Naive thymus-derived CD8-positive, alpha-beta T cell (primary cell): ENCODE data around the gene GAGE10. TPM values are rescaled to one million over a fixed set of nuclear protein-coding genes. Genes with fewer than 3 reads are reported as not detected.
"Not testable (repeated sequence)": the region's sequence is repeated elsewhere in the genome, so short reads cannot be mapped to it uniquely, and the experiment has no call there.

Source experiments
- ATAC-seq, 2 donors: fragments of 150-1000 bp; cut with Tn5 transposase in 1 of 2; sonication (Bioruptor Pico), chemical (Tn5 transposase) in 1 of 2; 1 replicate in 1 of 2; 2 replicates in 1 of 2; pipeline ENCODE4 v1.10.0; 2021; ENCODE audit warnings: mild to moderate bottlenecking in 2 of 2, moderate library complexity in 2 of 2
- POLR2A ChIA-PET: fragments of 350-600 bp; sonication (Branson Sonifier 250); formaldehyde crosslinking; loops from one replicate; lab custom pipeline; 2021; ENCODE audit warnings: antibody characterized with exemption; lab: Charles Lee
- DNase-seq, 10 donors: peaks; one replicate each; pipeline versions ENCODE4 v3.0.0 to v3.0.0-alpha.2; 2020 to 2022
- H3K27ac Mint-ChIP-seq, 10 donors: one replicate each; pipeline ENCODE4 v1.8.0; 2020 to 2022; ENCODE audit warnings: mild to moderate bottlenecking in 10 of 10, mixed read lengths in 10 of 10, moderate library complexity in 4 of 10, inconsistent platforms in 1 of 10
- H3K27me3 Mint-ChIP-seq, 5 donors: one replicate each; pipeline ENCODE4 v1.8.0; 2021 to 2022; ENCODE audit warnings: mixed read lengths in 5 of 5
- H3K36me3 Mint-ChIP-seq, 3 donors: one replicate each; pipeline ENCODE4 v1.8.0; 2020 to 2022; ENCODE audit warnings: mixed read lengths in 3 of 3, mild to moderate bottlenecking in 2 of 3, inconsistent platforms in 1 of 3
- H3K4me1 Mint-ChIP-seq, 4 donors: one replicate each; pipeline ENCODE4 v1.8.0; 2021 to 2022; ENCODE audit warnings: mixed read lengths in 4 of 4
- H3K4me3 Mint-ChIP-seq, 10 donors: one replicate each; pipeline ENCODE4 v1.8.0; 2020 to 2022; ENCODE audit warnings: mild to moderate bottlenecking in 10 of 10, mixed read lengths in 10 of 10, moderate library complexity in 6 of 10, inconsistent platforms in 1 of 10
- H3K9me3 Mint-ChIP-seq, 9 donors: one replicate each; pipeline ENCODE4 v1.8.0; 2020 to 2022; ENCODE audit warnings: mixed read lengths in 9 of 9, mild to moderate bottlenecking in 3 of 9, inconsistent platforms in 1 of 9, moderate library complexity in 1 of 9
- polyA plus RNA-seq, 3 donors: library from polyadenylated mRNA; unstranded; fragments of 300-500 nt; fragmentation: Illumina TruSeq; gene quantifications; one replicate each; pipeline ENCODE4 v1.2.3, GENCODE V29; 2021
- total RNA-seq, 8 experiments: library from RNA in 2 of 8; stranded (reverse) in 2 of 8; gene quantifications; one replicate each; pipeline ENCODE4 v1.2.3 and lab custom pipeline; 2021 to 2026

Gene GAGE10
- total and polyA plus RNA-seq, 5 experiments from 2014 or later, result 1.0 TPM; not detected in 4

- Mint-ChIP-seq H3K4me3 (peak overlapping the region; percentile 30 to 82 (median 65)), H3K9me3 (peaks cover 0 to 2% (median 0%) of the 10 kb centered on the region in 9 donors), H3K27me3 (no peaks in the 10 kb centered on the region), H3K27ac (peak overlapping the region; percentile 41 to 93 (median 87)), H3K4me1 (peaks cover 38 to 82% (median 80%) of the 10 kb centered on the region in 4 donors), H3K36me3 (peaks cover 0 to 4% (median 1%) of the 10 kb centered on the region in 3 donors)
- ATAC-seq, result no peak
- POLR2A ChIA-PET, result interaction anchor here (0.7 to 1.2 kb wide), 3 partner anchors 8 to 88 kb away, joined by 3 to 5 read pairs (median 3); partner anchors contain the start of gene PPP1R3F
- DNase-seq, result peak in 2 of 10 donors; percentile 27 to 30
These were observed 26.0 kb upstream of the GAGE10 start for GRCh38 chrX:49277535-49277830.

GRCh38 chrX:49278081-49278480, 25.4 kb upstream of the GAGE10 start:
- Mint-ChIP-seq H3K36me3 (peaks cover 0 to 5% (median 1%) of the 10 kb centered on the region in 3 donors), H3K4me3 (peak overlapping the region; percentile 30 to 82 (median 65)), H3K4me1 (peaks cover 38 to 83% (median 77%) of the 10 kb centered on the region in 4 donors), H3K9me3 (peaks cover 0 to 2% (median 0%) of the 10 kb centered on the region in 9 donors), H3K27me3 (no peaks in the 10 kb centered on the region), H3K27ac (peak overlapping the region; percentile 41 to 93 (median 87))
- POLR2A ChIA-PET, result interaction anchor here (1.2 kb wide), 2 partner anchors 8 to 9 kb away, joined by 3 to 5 read pairs; partner anchors contain the start of gene PPP1R3F
- no peak for DNase-seq
- no peak for ATAC-seq

GRCh38 chrX:49282647-49283011, 20.8 kb upstream of the GAGE10 start:
- H3K9me3 Mint-ChIP-seq, result no peaks in the 10 kb centered on the region
- H3K27ac Mint-ChIP-seq, result peak overlapping the region in 5 of 10 donors; percentile 33 to 84 (median 43)
- H3K4me1 Mint-ChIP-seq, result peaks cover 23 to 46% (median 40%) of the 10 kb centered on the region in 4 donors
- H3K27me3 Mint-ChIP-seq, result no peaks in the 10 kb centered on the region
- ATAC-seq (no peak), DNase-seq (no peak)
- POLR2A ChIA-PET, result interaction anchor here (1.4 kb wide), 1 partner anchor 12 kb away, joined by 6 read pairs; no protein-coding TSS in a partner anchor
- H3K4me3 Mint-ChIP-seq, result peak overlapping the region in 2 of 10 donors; percentile 33 to 43
- peaks cover 0 to 10% (median 2%) of the 10 kb centered on the region in 3 donors for H3K36me3 Mint-ChIP-seq

GRCh38 chrX:49284212-49284611, 19.2 kb upstream of the GAGE10 start:
- H3K27ac Mint-ChIP-seq, result peak overlapping the region in 2 of 10 donors; percentile 48 to 71
- ATAC-seq, result no peak
- POLR2A ChIA-PET, result no interaction called here

GRCh38 chrX:49286136-49286535, 17.3 kb upstream of the GAGE10 start:
- H3K27ac Mint-ChIP-seq, result no peak overlapping the region
- no peak overlapping the region for H3K4me3 Mint-ChIP-seq
- H3K9me3 Mint-ChIP-seq, result no peaks in the 10 kb centered on the region
- H3K36me3 Mint-ChIP-seq, result peaks cover 0 to 10% (median 2%) of the 10 kb centered on the region in 3 donors
- POLR2A ChIA-PET, result interaction anchor here (0.7 to 1.8 kb wide), 4 partner anchors 8 to 1240 kb away, joined by 3 to 5 read pairs (median 4); no protein-coding TSS in a partner anchor
- H3K27me3 Mint-ChIP-seq, result no peaks in the 10 kb centered on the region
- peaks cover 16 to 36% (median 31%) of the 10 kb centered on the region in 4 donors for H3K4me1 Mint-ChIP-seq
- no peak for DNase-seq
- ATAC-seq, result no peak

More at GRCh38 chrX:49284212-49284611, 19.2 kb upstream of the GAGE10 start:
- H3K4me1 Mint-ChIP-seq, result peaks cover 19 to 46% (median 40%) of the 10 kb centered on the region in 4 donors
- no peak overlapping the region for H3K4me3 Mint-ChIP-seq
- no peak for DNase-seq
- peaks cover 0 to 10% (median 2%) of the 10 kb centered on the region in 3 donors for H3K36me3 Mint-ChIP-seq
- no peaks in the 10 kb centered on the region for H3K9me3 Mint-ChIP-seq
- no peaks in the 10 kb centered on the region for H3K27me3 Mint-ChIP-seq

GRCh38 chrX:49286581-49286980, 16.9 kb upstream of the GAGE10 start:
- ATAC-seq (no peak), DNase-seq (no peak)
- Mint-ChIP-seq H3K27me3 (no peaks in the 10 kb centered on the region), H3K27ac (no peak overlapping the region), H3K9me3 (no peaks in the 10 kb centered on the region), H3K4me3 (no peak overlapping the region), H3K4me1 (peaks cover 17 to 36% (median 31%) of the 10 kb centered on the region in 4 donors), H3K36me3 (peaks cover 0 to 10% (median 2%) of the 10 kb centered on the region in 3 donors)
- POLR2A ChIA-PET, result interaction anchor here (1.2 to 1.8 kb wide), 4 partner anchors 9 to 17 kb away, joined by 3 to 5 read pairs (median 4); partner anchors contain the start of gene PPP1R3F

- DNase-seq, result no peak
- no peaks in the 10 kb centered on the region for H3K27me3 Mint-ChIP-seq
- H3K9me3 Mint-ChIP-seq, result no peaks in the 10 kb centered on the region
- H3K36me3 Mint-ChIP-seq, result peaks cover 0 to 6% (median 2%) of the 10 kb centered on the region in 3 donors
- ATAC-seq, result no peak
- POLR2A ChIA-PET, result interaction anchor here (0.9 to 1.2 kb wide), 2 partner anchors 15 to 18 kb away, joined by 3 to 4 read pairs; partner anchors contain the start of gene PPP1R3F
- H3K4me3 Mint-ChIP-seq, result peak overlapping the region in 2 of 10 donors; percentile 4 to 49
- H3K27ac Mint-ChIP-seq, result peak overlapping the region in 2 of 10 donors; percentile 70 to 72
- H3K4me1 Mint-ChIP-seq, result peaks cover 19 to 38% (median 34%) of the 10 kb centered on the region in 4 donors
These were observed 15.8 kb upstream of the GAGE10 start for GRCh38 chrX:49287665-49288064.

- no peaks in the 10 kb centered on the region for H3K9me3 Mint-ChIP-seq
- no peak overlapping the region for H3K27ac Mint-ChIP-seq
- DNase-seq (no peak), ATAC-seq (no peak)
- H3K36me3 Mint-ChIP-seq, result peaks cover 0 to 2% (median 0%) of the 10 kb centered on the region in 3 donors
- no peaks in the 10 kb centered on the region for H3K27me3 Mint-ChIP-seq
- peaks cover 19 to 40% (median 38%) of the 10 kb centered on the region in 4 donors for H3K4me1 Mint-ChIP-seq
- H3K4me3 Mint-ChIP-seq, result no peak overlapping the region
- POLR2A ChIA-PET, result no interaction called here
These were observed 13.2 kb upstream of the GAGE10 start for GRCh38 chrX:49290215-49290614.

GRCh38 chrX:49291615-49292337, 11.7 kb upstream of the GAGE10 start:
- ATAC-seq (peak; percentile 82 to 89), DNase-seq (peak; percentile 44 to 80 (median 59))
- Mint-ChIP-seq H3K27ac (peak overlapping the region in 9 of 10 donors; percentile 39 to 92 (median 78)), H3K36me3 (peaks cover 0 to 2% (median 0%) of the 10 kb centered on the region in 3 donors), H3K27me3 (no peaks in the 10 kb centered on the region), H3K4me1 (peaks cover 24 to 50% (median 38%) of the 10 kb centered on the region in 4 donors), H3K9me3 (no peaks in the 10 kb centered on the region), H3K4me3 (peak overlapping the region in 7 of 10 donors; percentile 5 to 76 (median 50))
- POLR2A ChIA-PET, result interaction anchor here (1.1 to 2.0 kb wide), 2 partner anchors 16 to 18 kb away, joined by 4 to 7 read pairs; no protein-coding TSS in a partner anchor

- no peak for ATAC-seq
- peak overlapping the region in 5 of 10 donors; percentile 26 to 71 (median 50) for H3K4me3 Mint-ChIP-seq
- H3K36me3 Mint-ChIP-seq, result no peaks in the 10 kb centered on the region
- peak overlapping the region in 2 of 10 donors; percentile 38 to 68 for H3K27ac Mint-ChIP-seq
- H3K4me1 Mint-ChIP-seq, result peaks cover 19 to 46% (median 33%) of the 10 kb centered on the region in 4 donors
- no peaks in the 10 kb centered on the region for H3K27me3 Mint-ChIP-seq
- DNase-seq, result no peak
- POLR2A ChIA-PET, result interaction anchor here (1.1 to 2.0 kb wide), 2 partner anchors 15 to 17 kb away, joined by 4 to 7 read pairs; no protein-coding TSS in a partner anchor
- no peaks in the 10 kb centered on the region for H3K9me3 Mint-ChIP-seq
These were observed 10.8 kb upstream of the GAGE10 start for GRCh38 chrX:49292400-49293362.

GRCh38 chrX:49299293-49299692, 4.2 kb upstream of the GAGE10 start:
- DNase-seq, H3K4me3 Mint-ChIP-seq, H3K9me3 Mint-ChIP-seq, POLR2A ChIA-PET, H3K27me3 Mint-ChIP-seq, H3K27ac Mint-ChIP-seq, ATAC-seq, H3K36me3 Mint-ChIP-seq: not testable (repeated sequence)
- H3K4me1 Mint-ChIP-seq, result peaks cover 0 to 10% (median 3%) of the 10 kb centered on the region in 4 donors

GRCh38 chrX:49300703-49301102, 2.7 kb upstream of the GAGE10 start:
- no peak for DNase-seq
- Mint-ChIP-seq H3K27ac (no peak overlapping the region), H3K4me1 (peaks cover 0 to 10% (median 3%) of the 10 kb centered on the region in 4 donors), H3K36me3 (peaks cover 0 to 5% (median 1%) of the 10 kb centered on the region in 3 donors), H3K4me3 (no peak overlapping the region), H3K9me3 (no peaks in the 10 kb centered on the region), H3K27me3 (no peaks in the 10 kb centered on the region)
- no peak for ATAC-seq
- POLR2A ChIA-PET, result no interaction called here
